HG03060 (cell line): ENCODE results near the gene SLC25A41.
"Not testable (repeated sequence)": the region's sequence is repeated elsewhere in the genome, so short reads cannot be mapped to it uniquely, and the experiment has no call there.

Experiments used
- ATAC-seq: cut with Tn5 transposase; IDR thresholded peaks from one replicate; pipeline ENCODE4 v1.9.1; 2021; ENCODE audit warnings: low read depth, moderate number of reproducible peaks; ENCODE audit not compliant: unreplicated experiment

The SLC25A41 gene

DNA sequence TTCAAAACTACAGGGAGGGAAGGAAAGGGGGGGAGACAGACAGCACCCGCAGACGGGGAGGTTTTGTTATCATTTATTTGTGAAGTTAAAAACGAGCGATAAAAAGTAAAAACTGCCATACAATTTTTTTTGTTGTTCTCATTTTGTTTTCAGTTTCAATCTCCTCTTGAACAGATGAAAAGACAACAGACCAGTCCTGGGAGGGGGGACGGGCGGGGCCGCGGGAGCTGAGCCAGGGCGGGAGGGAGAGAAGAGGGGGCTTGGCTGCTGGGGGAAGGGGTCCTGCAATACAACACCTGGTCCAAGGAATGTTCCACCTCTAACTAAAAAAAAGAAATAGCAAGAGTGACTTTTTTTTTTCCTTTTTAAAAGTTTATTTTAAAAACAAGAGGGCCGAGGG is 20.3 kb downstream of the SLC25A41 start:
- ATAC-seq, result no peak

DNA sequence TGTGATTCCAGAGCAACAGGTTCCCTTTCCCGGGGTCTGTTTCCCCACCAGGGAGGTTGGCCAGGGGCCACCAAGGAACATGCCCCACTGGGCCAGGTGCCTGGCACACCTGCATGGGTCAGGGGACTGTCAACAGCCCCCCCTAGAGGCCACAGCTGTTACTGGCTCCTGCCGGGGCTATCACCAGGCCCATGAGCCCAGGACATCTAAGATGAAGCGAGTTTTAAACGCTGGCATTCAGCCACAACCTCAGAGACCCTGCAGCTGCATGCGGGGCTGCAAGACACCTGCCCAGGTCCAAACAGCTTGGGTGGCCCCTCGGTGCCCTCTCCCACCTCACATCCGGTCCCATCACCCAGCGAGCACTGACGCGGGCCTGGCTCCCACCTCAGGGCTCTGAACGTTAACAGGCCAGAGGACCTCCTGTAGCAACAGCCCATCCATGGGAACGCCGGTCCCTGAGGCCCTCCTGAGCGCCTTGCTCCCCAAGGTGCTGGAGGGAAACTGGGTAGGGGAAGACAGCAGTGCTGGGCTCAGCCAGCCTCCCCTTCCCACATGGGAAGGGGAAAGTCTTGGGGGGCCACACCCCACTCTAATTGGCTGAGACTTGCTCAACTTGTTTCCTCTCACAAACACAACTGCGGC is 21.0 kb downstream of the SLC25A41 start:
- ATAC-seq, result no peak

DNA sequence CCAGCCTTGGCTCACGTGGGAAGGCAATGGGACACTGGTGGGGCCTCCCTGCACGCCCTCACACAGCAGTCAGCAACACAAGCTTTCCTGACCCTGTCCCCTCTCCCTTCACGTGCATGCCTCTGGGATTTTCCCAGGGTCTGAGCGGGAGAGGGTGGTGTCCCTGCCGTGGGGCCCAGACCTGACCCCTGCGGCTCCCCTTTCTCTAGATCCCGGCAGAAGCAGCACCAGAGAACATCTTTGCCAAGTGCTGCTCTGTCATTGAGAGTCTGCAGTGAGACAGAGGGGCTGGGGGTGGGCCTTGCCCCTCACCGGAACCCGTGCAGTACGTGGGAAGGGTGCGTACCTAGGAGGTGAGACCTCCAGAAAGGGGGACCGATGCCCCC is 21.5 kb downstream of the SLC25A41 start:
- ATAC-seq, result no peak

DNA sequence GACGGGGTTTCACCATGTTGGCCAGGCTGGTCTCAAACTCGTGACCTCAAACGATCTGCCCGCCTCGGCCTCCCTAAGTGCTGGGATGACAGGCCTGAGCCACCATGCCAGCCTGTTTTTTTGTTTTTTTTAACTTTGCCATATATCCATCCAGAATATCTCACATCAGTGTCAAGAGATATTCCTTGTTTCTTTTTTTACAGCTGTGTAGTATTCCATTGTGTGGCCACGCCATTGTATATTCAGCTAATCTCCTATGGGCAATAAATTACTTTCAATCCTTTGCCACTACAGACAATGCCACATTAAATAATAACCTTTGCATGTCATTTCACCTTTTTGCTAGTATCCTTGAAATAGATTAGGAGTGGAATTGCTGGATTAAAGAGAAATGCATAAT is 24.2 kb downstream of the SLC25A41 start:
- no peak for ATAC-seq

DNA sequence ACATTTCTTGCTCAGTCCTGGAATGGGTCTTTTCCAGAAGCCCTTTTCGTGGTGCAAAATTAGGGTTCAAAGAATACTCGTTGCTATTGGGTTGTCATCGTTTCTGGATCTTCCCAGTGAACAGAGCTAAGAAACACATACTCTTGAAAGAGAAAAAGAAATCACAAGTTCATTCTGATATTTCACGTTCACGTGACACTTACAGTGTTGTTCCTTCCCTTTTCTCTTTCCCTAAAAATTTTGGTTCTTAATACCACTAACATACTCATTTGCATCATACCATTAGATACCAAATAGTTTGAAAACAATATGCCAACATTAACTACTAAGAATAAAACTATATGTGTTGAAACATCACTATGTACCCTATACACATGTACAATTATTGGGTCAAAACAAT is 27.2 kb downstream of the SLC25A41 start:
- ATAC-seq, result no peak

DNA sequence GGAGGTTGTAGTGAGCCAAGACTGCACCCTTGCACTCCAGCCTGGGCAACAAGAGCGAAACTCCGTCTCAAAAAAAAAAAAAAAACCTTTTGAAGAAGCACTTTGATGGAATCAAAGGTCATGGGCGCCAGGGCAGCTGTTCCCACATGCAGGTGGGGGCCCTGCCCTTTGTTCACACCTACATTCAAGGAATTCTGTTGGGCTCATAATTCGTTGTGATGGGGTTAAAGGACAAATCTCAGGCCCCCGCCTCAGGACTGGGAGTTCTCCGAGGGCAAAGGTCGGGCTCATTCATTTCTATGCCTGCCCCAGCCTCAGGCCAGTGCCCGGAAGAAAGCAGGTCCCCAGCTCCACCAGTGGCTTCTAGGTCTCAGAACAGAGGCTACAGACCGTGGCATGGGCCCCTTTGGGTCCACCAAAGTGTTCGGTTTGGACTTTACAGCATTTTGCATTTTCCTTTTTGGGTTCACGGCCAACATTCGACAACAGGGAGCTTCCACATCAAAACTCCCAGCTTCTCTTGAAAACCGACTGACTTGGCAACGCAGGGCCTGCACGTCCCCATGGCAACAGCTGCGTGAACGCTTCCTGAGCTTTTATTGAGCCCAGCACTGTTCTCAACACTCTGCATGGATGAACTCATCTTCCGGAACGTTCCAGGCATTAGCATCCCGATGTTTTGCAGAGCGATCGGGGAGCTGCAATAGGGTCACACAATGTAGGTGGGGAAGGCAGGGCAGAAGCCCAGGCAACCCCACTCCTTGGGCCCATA is 30.5 kb downstream of the SLC25A41 start:
- ATAC-seq, result no peak

DNA sequence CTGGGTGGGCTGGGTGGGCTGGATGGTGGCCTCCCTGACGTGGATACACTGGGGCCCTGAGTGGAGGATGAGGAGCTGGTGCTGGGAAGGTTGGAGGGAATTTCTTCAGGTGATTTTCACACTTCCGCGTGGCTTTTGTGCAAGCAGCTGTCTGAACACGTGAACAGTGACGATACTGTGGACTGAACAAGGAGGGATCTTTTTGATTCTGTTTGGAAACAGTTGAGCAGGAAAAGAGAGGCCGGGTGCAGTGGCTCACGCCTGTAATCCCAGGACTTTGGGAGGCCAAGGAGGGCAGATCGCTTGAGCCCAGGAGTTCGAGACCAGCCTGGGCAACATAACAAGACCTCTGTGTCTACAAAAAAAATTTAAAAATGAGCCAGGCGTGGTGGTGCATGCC is 31.5 kb downstream of the SLC25A41 start:
- no peak for ATAC-seq

DNA sequence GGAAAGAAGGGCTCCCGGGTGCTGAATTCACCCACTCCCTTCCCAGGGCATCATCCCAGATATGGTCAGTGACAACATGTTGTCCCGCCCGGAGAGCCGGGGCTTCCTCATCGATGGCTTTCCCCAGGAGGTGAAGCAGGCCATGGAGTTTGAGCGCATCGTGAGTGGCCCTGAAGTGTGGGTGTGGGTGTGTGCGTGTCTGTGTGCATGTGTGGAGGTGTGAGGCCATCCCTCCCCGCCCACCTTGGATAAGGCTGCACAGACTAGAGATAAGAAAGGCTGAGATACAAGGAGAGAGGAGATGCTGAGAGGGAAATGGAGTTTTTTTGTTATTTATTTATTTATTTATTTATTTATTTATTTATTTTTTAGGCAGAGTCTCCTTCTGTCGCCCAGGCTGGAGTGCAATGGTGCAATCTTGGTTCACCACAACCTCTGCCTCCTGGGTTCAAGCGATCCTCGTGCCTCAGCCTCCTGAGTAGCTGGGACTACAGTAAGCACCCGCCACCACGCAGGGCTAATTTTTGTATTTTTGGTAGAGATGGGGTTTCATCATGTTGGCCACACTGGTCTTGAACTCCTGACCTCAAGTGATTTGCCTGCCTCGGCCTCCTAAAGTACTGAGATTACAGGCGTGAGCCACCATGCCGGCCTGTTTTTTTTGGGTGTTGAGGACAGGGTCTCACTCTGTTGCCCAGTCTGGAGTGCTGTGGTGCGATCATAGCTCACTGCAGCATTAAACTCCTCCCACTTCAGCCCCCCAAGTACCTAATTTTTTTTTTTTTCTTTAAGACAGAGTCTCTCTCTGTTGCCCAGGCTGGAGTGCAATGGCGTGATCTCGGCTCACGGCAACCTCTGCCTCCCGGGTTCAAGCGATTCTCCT is 33.3 kb downstream of the SLC25A41 start:
- not testable (repeated sequence) for ATAC-seq

DNA sequence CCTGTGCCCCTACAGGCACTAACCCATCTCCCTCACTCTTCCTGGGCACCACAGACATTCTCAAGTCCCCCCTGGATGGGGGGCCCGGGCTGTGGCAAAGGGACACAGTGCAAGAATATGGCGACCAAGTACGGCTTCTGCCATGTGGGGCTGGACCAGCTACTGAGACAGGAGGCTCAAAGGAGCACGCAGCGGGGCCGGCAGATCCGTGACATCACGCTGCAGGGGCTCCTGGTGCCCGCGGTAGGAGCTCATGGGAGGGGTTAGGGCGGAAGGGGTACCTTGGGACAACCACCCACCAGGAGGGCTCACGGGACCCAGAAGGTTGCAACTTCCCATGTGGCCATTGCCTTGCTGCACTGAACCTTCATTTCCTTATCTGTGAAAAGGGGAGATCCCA is 37.3 kb downstream of the SLC25A41 start:
- ATAC-seq, result no peak

DNA sequence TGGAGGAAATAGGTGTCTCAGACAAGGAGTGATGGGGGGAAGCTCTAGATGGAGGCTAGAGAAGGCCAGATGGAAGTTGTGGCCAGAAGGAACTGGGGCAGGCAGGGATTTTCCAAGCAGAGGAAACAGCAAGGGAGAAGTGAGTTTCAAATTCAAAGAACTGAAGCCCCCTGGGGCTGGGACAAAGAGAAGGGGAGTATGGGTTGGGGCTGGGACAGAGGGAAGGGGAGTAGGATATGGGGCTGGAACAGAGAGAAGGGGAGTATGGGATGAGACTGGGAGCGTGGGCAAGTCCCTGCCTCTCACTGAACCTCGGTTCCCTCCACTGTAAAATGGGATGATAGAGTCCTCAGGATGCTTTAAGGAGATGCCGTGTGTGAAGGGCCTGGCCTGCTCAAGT is 38.7 kb downstream of the SLC25A41 start:
- no peak for ATAC-seq

DNA sequence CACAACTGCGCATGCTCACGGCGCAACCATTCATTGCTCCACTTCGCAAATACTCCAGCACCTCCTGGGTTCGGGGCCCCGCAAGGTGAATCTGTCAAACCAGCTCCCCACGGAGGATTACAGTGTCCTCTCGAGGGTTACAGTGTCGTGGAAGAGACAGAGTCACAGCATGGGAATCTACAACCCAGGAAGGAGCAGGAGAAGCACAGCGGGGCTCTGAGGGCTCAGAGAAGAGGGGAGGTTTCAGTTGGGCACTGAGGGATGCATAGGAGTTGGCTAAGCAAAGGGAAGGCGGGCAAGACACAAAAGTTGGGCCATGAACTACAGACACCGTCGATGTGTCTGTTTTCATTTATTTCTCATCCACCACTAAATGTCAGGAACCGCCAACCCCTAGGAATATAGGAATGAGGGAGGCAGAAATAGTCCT is 39.6 kb downstream of the SLC25A41 start:
- ATAC-seq, result no peak

DNA sequence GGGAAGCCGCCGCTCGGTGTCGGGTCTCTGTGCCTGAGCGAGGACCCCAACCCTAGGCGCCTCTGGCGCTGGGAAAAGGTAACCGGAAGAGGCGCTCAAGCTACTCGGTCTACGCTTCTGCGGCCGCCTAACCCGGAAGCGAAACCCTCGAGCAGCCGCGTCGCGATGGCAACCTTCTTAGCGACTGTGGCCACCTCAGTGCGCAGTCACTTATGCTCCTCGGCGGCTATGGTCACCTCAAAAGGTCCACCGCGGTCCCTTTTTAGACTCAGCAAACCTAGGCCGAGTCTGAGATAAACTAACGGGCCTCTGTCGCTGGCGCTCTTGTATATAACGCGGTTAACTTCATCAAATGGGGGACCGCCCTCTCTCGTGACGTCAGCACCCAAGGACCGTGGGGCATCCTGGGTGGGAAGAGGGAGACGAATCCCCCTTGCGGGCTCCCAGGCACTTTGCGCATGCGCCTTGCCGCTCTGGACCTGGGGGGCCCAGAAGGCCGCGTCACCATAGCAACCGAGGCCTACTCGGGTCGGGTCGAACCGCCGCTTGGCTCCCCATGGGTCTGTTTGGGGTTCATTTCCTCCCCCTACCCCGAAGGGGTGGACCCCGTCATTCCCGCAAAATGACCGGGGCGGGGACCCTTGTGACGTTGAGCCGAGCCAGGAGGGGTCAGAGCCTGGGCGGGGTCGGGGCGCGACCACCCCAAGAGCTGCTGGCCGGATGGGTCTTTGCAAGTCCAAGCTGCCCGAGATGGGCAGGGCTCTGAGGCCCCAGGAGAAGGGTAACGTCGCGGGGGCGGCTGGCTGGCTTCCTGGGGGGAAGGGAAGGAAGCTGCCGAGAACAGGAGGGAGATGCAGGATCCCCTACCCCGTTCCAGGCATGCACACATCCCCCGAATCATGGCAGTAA is 40.2 kb downstream of the SLC25A41 start, which contains the start of gene GTF2F1:
Gene GTF2F1 (minus strand): TSS at position 91 of the 909 bp plus-strand sequence. CDS start 169 bp downstream, outside the sequence.
- ATAC-seq, result no peak

DNA sequence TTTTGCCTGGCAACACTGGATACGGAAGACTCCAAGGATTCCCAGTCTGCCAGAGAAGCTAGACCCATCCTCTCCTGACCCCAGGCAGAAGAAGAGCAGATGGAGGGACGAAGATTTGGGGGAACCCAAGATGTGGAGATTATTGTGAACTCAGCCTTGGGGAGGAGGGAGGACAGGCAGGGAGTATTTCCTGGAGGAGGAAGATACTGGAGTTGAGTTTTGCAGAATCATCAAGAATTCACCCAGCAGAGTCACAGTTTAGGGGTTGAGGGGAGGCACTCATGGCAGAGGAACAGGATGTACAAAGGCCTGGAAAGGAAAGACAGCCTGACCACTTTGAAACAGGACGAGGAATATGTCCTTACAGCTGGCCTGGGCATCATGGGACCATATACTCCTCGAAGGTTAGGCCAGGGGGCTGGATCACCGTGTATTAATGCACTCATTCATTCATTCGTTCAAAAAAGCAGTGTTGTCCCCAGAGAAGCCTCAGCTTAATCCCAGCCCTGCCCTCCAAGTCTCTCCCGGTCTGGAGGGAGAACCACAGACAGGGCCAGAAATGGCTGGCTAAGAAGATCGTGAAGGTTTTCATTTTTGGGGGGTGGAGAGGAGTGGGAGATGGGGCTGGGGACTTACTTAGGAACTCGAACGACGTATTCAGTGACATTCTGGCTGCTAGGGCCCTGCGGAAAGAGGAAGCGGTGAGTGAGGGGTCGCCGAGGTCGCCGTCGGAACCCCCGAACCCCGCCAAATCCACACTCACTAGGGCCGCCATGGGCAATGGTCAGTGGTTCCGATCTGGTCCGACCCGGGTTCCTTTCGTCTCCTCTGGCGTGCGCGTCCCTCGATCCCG is 41.1 kb downstream of the SLC25A41 start:
- no peak for ATAC-seq

DNA sequence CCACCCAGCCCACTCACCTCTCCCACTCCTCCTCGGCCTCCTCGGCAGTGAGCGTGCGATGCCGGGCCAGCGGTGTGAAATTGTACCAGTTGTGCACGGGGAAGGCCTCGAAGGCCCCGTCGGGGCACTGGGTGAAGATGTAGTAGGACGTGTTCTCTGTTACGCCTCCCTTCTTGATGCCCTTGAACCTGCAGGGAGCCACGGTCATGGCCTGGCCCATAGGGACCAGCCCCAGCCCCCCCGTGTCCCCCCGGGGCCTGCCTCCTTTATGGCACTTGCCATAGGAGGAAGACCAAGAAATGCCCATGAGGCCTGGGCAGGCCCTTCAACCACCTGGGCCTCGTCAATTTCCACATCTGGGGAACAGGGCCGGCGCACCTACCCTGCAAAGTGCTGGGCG is 46.2 kb downstream of the SLC25A41 start:
- ATAC-seq, result no peak

DNA sequence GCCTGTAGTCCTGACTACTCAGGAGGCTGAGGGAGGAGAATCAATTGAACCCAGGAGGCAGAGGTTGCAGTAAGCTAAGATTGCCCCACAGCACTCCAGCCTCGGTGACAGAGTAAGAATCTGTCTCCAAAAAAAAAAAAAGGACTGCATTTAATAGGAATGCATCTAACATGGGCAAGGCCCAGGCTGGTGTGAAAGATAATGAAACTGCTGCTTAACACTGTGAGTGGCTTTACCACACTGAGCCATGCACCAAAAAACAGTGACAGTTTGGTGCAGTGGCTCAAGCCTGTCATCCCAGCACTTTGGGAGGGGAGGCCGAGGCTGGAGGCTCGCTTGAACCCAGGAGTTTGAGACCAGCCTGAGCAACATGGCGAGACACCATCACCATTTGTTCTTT is 49.2 kb downstream of the SLC25A41 start:
- no peak for ATAC-seq

DNA sequence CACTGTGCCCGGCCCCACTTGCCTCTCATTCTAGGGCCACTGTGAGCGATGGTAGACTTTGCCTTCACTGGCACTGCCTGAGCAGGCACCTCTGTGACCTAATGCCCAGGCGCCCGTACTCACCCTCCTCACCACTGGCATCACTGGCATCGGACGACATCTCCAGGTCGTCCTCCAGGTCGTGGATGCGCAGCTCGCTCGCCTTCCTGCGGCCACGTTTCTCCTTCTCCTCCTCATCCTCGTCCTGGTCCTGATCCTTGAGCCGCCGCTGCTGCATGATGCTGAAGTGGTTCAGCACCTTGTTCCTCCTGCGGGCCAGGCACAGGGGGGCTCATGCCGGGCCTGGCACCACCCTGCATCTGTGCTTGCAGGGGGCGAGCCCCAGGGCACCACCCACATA is 50.4 kb downstream of the SLC25A41 start:
- ATAC-seq, result no peak

DNA sequence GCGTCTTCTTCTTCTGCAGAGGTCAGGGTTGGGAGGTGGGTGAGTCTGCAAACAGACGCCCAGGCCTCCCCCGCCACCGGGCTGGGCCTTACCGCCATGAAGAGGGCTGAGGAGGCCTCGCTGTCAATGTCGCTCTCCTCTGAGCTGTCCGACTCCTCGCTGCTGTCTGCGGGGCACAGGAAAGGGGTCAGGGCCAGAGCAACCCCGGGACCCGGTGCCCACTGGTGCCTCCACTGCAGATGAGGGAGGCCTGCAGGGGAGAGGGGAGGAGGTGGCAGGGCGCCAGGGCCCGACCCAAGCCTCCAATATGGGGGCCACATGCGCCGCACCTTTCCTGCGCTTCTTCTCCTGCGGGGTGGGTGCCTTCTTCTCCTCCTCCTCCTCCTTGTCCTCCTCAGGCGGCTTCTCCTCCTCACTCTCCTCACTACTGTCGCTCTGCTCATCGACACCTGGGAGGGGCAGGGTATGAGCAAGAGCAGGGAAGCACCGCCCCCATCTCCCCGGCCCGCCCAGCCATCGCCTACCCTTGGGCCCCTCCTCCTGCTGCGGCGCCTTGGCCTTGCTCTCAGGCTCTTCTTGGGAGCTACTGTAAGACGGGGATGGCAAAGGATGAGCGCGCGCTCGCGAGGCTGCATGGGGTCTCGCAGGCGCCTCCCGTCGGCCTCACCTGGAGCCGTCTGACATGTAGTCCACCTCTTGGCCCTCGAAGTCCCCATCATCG is 52.4 kb downstream of the SLC25A41 start:
- no peak for ATAC-seq

DNA sequence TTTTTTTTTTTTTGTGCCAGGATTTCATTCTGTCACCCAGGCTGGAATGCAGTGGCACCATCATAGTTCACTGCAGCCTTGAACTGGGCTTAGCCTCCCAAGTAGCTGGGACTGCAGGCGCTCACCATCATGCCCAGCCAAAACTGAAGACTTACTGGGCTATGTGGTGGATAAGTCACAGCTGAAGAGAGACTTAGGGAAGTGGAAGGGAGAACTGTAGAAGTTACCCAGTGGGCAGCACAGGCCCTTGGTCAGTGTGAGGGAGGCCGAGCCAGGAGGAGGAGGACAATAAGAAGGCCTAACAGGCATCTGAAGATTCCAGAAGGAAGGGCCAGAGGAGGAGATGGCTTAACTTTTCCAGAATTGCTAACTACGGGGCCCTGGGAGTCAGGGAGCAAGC is 53.8 kb downstream of the SLC25A41 start:
- no peak for ATAC-seq

DNA sequence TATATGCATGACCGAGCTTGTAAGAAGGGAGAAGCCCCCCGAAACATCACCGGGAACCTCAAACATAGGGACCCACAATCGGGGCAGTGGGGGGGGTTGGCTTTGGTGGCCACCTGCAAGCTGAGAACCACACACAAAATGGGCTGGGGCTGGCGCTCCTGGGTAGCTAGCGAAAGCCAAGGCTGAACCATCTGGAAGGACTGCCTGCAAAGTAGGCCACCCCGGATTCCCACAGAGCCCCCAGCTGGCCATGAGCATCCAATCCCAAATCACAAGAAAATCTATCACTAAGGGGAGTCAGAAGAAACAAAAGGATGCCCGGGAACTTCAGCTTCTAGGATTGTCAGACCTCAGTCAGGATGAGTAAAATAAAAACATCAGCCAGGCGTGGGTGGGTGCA is 55.1 kb downstream of the SLC25A41 start:
- no peak for ATAC-seq
